GM12801 (cell line): ENCODE measurements around the gene NGEF.

Experiments used
- TF ChIP-seq, protein P1 (sequence below): IDR thresholded peaks from one replicate; pipeline ENCODE4 v1.5.1; 2011; ENCODE audit warnings: control low read depth; ENCODE audit not compliant: insufficient read length; ENCODE audit errors: extremely low read depth

The NGEF gene

DNA sequence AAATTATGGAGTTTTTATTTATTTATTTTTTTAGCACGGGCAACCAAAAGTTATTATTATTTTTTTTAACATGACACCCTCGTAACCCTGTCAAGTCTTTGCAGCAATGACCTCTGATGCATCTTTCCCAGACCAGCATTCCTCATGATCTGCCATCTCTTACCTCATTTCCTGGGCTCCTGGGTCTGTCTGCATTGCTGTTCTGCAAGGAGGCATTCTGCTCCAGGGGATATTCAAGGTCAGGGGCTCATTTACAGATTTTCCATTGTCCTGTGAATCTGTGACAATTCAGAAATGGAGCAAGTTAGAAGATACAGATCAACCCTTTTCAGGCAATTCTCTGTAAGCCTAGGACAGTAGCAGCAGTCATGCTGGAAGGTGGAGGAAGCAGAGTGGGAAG, 43.0 kb downstream of the NGEF start:
- TF ChIP-seq, protein P1, sequence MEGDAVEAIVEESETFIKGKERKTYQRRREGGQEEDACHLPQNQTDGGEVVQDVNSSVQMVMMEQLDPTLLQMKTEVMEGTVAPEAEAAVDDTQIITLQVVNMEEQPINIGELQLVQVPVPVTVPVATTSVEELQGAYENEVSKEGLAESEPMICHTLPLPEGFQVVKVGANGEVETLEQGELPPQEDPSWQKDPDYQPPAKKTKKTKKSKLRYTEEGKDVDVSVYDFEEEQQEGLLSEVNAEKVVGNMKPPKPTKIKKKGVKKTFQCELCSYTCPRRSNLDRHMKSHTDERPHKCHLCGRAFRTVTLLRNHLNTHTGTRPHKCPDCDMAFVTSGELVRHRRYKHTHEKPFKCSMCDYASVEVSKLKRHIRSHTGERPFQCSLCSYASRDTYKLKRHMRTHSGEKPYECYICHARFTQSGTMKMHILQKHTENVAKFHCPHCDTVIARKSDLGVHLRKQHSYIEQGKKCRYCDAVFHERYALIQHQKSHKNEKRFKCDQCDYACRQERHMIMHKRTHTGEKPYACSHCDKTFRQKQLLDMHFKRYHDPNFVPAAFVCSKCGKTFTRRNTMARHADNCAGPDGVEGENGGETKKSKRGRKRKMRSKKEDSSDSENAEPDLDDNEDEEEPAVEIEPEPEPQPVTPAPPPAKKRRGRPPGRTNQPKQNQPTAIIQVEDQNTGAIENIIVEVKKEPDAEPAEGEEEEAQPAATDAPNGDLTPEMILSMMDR = no peak

DNA sequence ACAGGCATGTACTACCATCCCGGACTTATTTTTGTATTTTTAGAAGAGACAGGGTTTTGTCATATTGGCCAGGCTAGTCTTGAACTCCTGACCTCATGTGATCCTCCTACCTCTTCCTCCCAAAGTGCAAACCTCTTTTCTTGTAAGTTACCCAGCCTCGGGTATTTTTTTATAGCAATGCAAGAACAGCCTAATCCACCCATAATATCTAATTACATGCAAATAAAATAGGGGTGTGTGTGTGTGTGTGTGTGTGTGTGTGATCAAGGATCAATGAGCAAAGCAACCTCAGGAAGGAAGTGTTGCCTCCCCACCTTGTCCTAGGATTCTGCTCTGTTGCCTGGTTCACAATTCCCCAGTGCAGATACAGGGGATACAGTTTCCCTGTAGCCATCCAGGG, 45.6 kb downstream of the NGEF start:
- TF ChIP-seq, protein P1 = no peak

DNA sequence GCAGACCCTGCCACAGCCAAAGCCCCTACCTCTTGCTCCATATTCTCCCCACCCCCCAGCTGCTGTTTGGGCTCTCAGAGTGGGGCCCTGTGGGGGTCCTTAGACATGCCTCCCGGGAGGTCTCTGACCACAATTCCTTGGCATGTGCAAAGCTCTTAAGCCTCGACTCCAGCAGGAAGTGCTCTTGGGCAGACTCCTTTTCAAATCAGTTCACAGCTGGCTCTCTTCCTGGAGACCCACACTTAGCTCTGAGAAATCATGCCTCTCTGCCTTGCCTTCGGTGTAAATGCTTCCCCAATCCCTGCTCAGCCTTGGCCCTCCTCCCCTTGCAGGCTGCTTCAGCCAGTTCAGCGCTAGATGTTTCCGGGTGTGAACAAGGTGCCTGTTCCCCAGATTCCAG, 46.9 kb downstream of the NGEF start:
- TF ChIP-seq, protein P1 = no peak

DNA sequence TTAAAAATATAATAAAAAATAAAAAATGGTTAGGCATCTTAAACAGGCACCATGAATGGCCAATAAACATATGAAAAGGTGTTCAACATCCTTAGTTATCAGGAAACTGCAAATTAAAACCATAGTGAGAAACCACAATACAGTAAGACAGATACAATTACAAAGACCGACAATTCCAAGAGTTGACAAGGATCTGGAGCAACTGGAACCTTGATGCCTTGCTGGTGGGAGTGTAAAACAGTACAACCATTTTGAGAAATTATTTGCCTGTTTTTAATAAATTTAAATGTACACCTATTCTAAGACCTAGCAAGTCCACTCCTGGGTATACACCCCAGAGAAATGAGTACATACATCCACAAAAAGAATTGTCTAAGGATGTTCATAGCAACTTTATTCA, 49.1 kb downstream of the NGEF start:
- TF ChIP-seq, protein P1 = no peak

DNA sequence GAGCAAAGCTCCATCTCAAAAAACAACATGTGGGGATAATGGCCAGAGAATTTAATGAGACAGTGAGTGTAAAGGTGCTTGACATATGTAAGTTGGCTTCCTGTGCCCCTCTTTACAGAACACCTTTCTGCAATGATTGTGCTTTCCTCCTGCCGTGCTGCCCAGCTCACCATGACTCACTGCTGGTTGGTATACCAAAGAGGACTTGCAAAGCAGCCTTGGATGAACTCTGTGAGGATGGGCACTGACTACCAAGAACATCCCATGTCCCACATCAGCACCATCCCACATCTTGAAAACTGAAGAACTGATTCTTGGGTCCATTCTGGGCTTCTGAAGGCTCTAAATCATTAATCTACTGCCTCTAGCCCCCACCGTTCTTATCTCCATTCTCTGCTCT, 52.2 kb downstream of the NGEF start:
- TF ChIP-seq, protein P1 = no peak

DNA sequence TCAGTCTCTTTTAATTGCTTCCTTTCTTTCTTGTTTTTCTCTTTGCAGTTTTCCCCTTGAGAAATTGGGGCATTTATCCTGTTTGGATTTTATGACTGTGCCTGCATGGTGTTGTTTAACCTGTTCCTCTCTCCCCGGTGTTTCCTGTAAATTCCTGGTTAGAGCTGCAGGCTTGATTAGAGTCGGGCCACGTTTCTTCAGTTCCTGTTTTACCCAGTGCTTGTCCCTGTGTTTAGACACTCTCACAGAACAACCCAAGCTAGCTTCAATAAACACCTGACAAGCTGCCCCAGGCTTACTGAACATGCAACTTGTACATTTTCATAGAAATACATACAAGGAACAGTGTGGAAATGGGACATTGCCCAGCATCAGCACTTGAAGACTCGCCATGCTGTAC, 53.9 kb downstream of the NGEF start:
- TF ChIP-seq, protein P1 = no peak

DNA sequence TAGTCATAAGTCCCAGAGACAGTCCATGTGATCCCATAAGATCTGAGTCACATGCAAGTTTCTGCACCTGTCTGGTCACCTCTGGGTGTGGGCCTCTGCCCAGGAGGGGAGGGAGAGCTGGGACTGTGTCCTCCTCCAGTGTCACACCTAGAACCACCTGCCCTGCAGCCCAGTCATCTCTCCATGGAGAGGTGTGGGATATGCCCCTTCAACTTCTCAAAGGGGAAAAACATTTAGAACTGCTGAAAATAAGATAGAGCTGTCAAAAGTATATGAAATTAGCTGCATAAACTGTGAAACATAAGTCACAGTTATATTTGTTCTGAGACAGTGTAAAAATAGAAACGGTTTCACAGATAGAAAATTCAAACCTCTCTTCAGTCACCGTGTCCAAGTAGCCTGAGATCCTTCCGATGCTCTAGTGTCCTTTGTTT, 55.4 kb downstream of the NGEF start:
- TF ChIP-seq, protein P1 = no peak

DNA sequence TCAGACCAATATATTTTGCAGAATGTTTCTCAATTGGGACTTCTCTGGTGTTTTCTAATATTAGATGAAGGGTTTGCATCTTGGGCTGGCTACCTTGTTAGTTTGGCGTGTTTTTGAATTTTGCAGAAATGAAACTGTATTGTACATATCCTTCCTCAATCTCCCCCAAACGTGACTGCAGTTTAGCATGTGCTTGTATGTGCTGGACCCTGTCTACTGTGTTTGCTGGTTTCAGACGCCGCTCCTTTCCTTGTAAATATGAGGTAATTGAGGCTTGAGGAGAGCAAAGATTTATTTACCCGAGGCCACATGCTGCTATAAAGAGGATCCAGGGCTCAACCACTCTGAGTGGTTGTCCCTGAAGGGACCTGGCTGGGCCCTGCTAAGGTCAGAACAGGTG, 57.2 kb downstream of the NGEF start:
- TF ChIP-seq, protein P1 = no peak
